Epithelial cell of umbilical artery (primary cell): ENCODE results near the gene RAB23. TPM values are rescaled to one million over a fixed set of nuclear protein-coding genes. Genes with fewer than 3 reads are reported as not detected.

Source experiments
- total RNA-seq: library from RNA; depleted of rRNA; stranded (reverse); fragments of >200 nt; gene quantifications from 2 replicates; pipeline ENCODE4 v1.2.3, GENCODE V29; 2014

Gene RAB23
- 11.4 and 14.9 TPM in 2 replicates for total RNA-seq

DNA sequence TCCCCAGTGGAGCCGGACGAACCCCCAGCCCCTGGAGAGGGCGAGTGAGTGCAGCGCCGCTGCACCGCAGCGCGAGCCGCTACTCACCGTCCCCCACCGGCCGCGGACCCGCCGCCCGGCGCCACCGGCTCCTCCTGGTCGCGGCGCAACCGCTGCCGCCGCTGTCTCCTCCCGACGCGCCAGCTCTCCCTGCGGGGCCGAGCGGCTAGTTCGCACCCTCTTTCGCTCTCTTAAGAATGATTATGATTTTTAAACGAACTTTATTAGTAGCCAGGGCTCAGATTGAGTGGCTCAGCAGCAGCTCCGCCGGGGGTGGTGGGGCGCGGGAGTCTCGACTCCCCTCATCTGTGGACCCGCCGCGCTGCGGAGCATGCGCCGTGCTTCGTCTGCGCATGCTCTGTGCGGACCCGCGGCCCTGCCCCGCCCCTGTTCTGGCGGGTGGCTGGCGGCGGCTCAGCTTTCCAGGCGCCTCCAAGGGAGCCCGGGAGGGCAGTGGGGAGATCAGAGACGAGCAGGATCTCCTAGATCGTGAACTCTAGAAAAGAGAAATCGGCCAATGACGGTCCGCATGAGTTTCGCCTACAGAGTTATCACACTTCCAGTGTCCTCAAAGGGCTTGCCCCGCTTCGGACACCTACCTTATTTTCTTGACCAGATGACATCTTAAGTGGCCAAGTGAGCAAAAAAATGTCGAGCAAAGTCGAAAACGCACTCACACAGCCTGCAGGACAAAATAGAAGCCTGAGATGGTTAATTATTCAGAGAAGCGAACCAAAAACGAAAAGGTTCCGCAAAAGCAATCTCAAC is at the start of gene RAB23:
RAB23 (minus strand) TSS at position 372 of the 807 bp plus-strand sequence. CDS start 11,927 bp downstream, outside the sequence.

GRCh38 chr6:57172136-57173055 is 49.7 kb downstream of the RAB23 start, which contains the start of gene BAG2:
Gene BAG2 (plus strand): TSS chr6:57172326. CDS start chr6:57172698, 372 bp downstream.

Other genes with a start within 250 kb of the RAB23 start
- 12.7 and 25.2 TPM in 2 replicates for gene KIAA1586, start 175.6 kb downstream of the RAB23 start, total RNA-seq
- gene ZNF451, start 132.1 kb downstream of the RAB23 start, total RNA-seq, result 57.5 and 63.8 TPM in 2 replicates
- gene BAG2, start 50.0 kb downstream of the RAB23 start, total RNA-seq, result 4.2 and 7.3 TPM in 2 replicates
- gene PRIM2, start 95.3 kb upstream of the RAB23 start, total RNA-seq, result 24.0 and 37.1 TPM in 2 replicates